Lower lobe of right lung (tissue), 2 donors: ENCODE measurements around the gene NFYB. TPM values are rescaled to one million over a fixed set of nuclear protein-coding genes. Genes with fewer than 3 reads are reported as not detected.
A peak's percentile ranks its signal among the peaks of the same experiment; 100 is the strongest.
"Not testable (repeated sequence)": the region's sequence is repeated elsewhere in the genome, so short reads cannot be mapped to it uniquely, and the experiment has no call there.

ENCODE experiments used
- ATAC-seq, 2 donors: fragments of 200-7000 bp; cut with Tn5 transposase; one replicate each; pipeline ENCODE4 v1.9.1; 2020 to 2022; ENCODE audit warnings: mild to moderate bottlenecking in 2 of 2, moderate library complexity in 2 of 2
- DNase-seq: peaks from one replicate; pipeline ENCODE4 v3.0.0-alpha.2; 2020
- H3K27ac ChIP-seq: fragments of 200-600 bp; one replicate; pipeline ENCODE4 v1.8.0; 2022
- H3K27me3 ChIP-seq: fragments of 200-600 bp; one replicate; pipeline ENCODE4 v1.8.0; 2022; ENCODE audit warnings: low read depth
- H3K36me3 ChIP-seq: fragments of 200-600 bp; one replicate; pipeline ENCODE4 v1.8.0; 2022; ENCODE audit warnings: mild to moderate bottlenecking
- H3K4me1 ChIP-seq: fragments of 200-600 bp; one replicate; pipeline ENCODE4 v1.8.0; 2022
- H3K4me3 ChIP-seq: fragments of 200-600 bp; one replicate; pipeline ENCODE4 v1.8.0; 2022; ENCODE audit warnings: mild to moderate bottlenecking
- H3K9me3 ChIP-seq: fragments of 200-600 bp; one replicate; pipeline ENCODE4 v1.8.0; 2022
- intact Hi-C: fragments of 100-400 bp; cut with DNase I; formaldehyde crosslinking; loops from one replicate; pipeline ENCODE4 v1.11.0; 2022
- total RNA-seq: library from RNA; stranded (reverse); fragmentation: NEBNext Ultra II Directional; extraction: Animal tissue kit (Norgen Biotek cat#: 25700); gene quantifications from one replicate; pipeline ENCODE4 v1.2.1, GENCODE V29; 2021
- TF ChIP-seq, protein P1 (sequence below): fragments of 200-600 bp; IDR thresholded peaks from one replicate; pipeline ENCODE4 v1.8.0; 2022; ENCODE audit warnings: antibody characterized with exemption, mild to moderate bottlenecking
- donor health status: DM: no; HTN: yes; CAD: no; lungs with severe emphysema.

NFYB gene
- total RNA-seq, 1 donor from 2014 or later, result 31.2 TPM

DNA sequence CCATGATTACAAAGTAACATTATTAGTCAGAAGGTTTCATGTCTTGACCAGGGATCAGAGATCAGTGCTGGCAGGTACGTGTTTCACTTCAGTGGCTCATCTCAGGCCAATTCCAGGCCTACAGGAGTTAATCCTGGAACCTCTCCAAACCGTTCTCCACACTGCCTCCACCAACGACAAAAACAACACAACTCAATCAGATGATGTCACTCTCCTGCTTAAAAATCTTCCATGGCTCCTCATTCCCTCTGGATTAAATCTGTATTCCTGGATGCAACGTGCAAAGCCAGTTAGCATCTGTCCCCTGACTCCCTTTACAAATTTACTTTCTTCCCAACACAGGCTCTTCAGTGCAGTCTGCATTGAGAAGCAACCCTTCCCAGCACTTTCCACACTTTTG, 43.3 kb upstream of the NFYB start:
- intact Hi-C loops, result no loop called here
- peaks cover 13% of the 10 kb centered on the region for H3K9me3 ChIP-seq
- H3K27ac ChIP-seq, result peak overlapping the region; percentile 31

DNA sequence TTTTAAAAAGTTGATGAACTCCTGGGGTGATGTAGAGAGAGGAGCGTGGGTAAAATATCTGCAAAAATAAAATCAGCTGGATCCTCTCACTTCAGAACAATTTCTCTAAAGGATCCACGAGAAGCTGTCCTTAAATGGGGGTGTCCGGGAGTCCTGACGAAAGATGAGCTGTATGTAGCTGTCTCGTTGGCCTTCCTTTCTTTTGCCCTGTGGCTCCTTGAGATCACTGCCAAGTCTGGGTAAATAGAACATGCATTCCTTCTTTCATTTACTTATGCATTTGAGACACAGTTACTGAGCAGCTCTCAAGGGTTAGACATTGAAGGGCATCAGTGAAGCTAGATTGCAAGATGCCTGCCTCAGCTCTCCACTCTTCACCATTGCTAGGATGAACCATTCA, 42.4 kb upstream of the NFYB start:
- no peak for DNase-seq
- intact Hi-C loops, result no loop called here
- Histone ChIP-seq H3K27me3 (no peaks in the 10 kb centered on the region), H3K4me1 (peaks cover 41% of the 10 kb centered on the region), H3K9me3 (peaks cover 13% of the 10 kb centered on the region), H3K36me3 (no peaks in the 10 kb centered on the region), H3K4me3 (no peak overlapping the region), H3K27ac (no peak overlapping the region)
- TF ChIP-seq, protein P1, sequence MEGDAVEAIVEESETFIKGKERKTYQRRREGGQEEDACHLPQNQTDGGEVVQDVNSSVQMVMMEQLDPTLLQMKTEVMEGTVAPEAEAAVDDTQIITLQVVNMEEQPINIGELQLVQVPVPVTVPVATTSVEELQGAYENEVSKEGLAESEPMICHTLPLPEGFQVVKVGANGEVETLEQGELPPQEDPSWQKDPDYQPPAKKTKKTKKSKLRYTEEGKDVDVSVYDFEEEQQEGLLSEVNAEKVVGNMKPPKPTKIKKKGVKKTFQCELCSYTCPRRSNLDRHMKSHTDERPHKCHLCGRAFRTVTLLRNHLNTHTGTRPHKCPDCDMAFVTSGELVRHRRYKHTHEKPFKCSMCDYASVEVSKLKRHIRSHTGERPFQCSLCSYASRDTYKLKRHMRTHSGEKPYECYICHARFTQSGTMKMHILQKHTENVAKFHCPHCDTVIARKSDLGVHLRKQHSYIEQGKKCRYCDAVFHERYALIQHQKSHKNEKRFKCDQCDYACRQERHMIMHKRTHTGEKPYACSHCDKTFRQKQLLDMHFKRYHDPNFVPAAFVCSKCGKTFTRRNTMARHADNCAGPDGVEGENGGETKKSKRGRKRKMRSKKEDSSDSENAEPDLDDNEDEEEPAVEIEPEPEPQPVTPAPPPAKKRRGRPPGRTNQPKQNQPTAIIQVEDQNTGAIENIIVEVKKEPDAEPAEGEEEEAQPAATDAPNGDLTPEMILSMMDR, result no peak
- no peak for ATAC-seq

More for the DNA sequence above, 43.3 kb upstream of the NFYB start:
- TF ChIP-seq, protein P1, result no peak
- Histone ChIP-seq H3K27me3 (no peaks in the 10 kb centered on the region), H3K36me3 (no peaks in the 10 kb centered on the region), H3K4me3 (no peak overlapping the region), H3K4me1 (peaks cover 41% of the 10 kb centered on the region)
- no peak for ATAC-seq
- no peak for DNase-seq

DNA sequence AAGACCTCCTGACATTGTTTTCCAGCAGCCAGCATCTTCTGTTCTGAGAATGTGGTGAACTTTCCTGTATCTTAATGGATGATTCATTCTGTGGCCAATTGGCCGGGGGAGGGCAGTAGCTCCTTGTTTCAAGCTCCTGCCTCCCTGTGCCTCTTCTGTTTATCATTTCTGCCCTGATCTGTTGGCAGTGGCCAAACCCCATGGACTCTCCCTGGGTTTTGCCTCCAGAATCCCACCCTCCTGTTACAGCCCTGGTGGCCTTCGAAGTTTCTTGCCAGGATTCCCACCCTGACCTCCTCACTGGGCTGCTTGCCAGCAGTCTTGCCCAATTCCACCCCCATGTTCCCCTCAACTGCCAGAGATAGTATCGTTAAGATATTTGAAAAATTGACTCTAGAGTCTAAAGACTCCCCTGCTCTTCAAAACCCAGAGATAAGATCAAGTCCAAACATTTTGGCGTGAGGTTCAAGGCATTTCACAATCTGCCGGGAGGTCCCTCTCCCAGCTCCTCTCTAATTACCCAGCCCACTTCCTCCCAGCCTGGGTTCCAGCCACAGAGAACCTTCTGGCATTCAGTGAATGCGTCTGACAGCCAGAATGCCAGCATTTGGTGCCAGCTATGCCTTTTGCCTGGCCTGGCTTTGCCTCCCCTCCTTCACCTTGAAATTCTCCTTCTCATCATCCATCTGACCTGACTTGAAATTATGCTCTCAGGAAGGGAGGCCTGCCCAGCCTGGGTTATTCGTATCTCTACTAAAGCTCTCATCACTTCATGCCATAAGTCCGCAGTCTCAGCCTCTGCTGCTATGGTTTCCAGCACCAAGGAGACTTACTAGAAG, 39.9 kb upstream of the NFYB start:
- Histone ChIP-seq H3K4me3 (no peak overlapping the region), H3K27ac (peak overlapping the region; percentile 53), H3K27me3 (no peaks in the 10 kb centered on the region), H3K36me3 (no peaks in the 10 kb centered on the region), H3K9me3 (no peaks in the 10 kb centered on the region), H3K4me1 (peaks cover 41% of the 10 kb centered on the region)
- intact Hi-C loops, result no loop called here
- peak; percentile 79 to 82 for ATAC-seq
- peak; percentile 53 for DNase-seq
- TF ChIP-seq, protein P1, result peak; percentile 26

- DNase-seq, result no peak
- ATAC-seq, result no peak
- no peaks in the 10 kb centered on the region for H3K27me3 ChIP-seq
- no peaks in the 10 kb centered on the region for H3K9me3 ChIP-seq
- TF ChIP-seq, protein P1, result no peak
- peaks cover 36% of the 10 kb centered on the region for H3K4me1 ChIP-seq
- no peak overlapping the region for H3K4me3 ChIP-seq
- H3K36me3 ChIP-seq, result no peaks in the 10 kb centered on the region
- no peak overlapping the region for H3K27ac ChIP-seq
- intact Hi-C loops, result no loop called here
Measured at GRCh38 chr12:104177336-104177662, 39.3 kb upstream of the NFYB start.

DNA sequence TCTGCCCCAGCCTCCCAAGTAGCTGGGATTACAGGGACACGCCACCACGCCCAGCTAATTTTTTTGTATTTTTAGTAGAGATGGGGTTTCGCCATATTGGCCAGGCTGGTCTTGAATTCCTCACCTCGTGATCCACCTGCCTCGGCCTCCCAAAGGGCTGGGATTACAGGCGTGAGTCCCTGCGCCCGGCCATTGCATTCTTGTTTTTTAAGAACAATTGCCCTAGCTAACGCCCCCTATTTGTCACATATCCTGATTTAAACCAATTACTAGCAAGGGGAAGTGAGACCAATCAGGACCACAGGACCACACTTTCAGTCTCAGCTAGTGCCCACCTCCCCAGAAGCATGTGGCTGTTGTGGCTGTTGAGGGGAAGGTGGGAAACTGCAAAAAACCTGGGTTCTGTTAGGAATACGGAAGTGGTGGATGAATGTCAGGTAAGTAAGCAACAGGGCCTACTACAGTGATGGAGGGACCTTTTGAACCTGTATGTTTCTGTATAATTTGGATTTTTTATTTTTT, 37.8 kb upstream of the NFYB start:
- H3K9me3 ChIP-seq, result no peaks in the 10 kb centered on the region
- intact Hi-C loops, result no loop called here
- ATAC-seq (no peak), DNase-seq (no peak)
- no peaks in the 10 kb centered on the region for H3K27me3 ChIP-seq
- H3K27ac ChIP-seq, result no peak overlapping the region
- H3K36me3 ChIP-seq, result no peaks in the 10 kb centered on the region
- H3K4me3 ChIP-seq, result no peak overlapping the region
- peaks cover 23% of the 10 kb centered on the region for H3K4me1 ChIP-seq
- TF ChIP-seq, protein P1, result no peak

DNA sequence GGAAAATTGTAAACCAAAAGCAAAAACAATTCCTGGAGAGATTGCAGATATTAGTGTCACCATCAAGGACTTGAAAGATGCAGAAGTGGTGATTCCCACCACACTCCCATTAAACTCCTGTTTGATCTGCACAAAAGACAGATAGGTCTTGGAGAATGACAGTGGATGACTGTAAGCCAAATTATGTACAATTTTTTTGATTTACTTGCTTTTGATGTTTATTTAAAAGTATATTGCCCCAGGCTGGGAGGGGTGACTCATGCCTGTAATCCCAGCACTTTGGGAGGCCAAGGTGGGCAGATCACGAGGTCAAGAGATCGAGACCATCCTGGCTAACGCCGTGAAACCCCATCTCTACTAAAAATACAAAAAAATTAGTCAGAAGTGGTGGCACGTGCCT, 35.8 kb upstream of the NFYB start:
- ATAC-seq, intact Hi-C loops, H3K9me3 ChIP-seq, H3K27ac ChIP-seq, H3K4me3 ChIP-seq, DNase-seq, H3K27me3 ChIP-seq, H3K36me3 ChIP-seq: not testable (repeated sequence)
- H3K4me1 ChIP-seq, result peaks cover 21% of the 10 kb centered on the region
